Measurements from ENCODE around the gene SUPT3H.
"Not testable (repeated sequence)": the region's sequence is repeated elsewhere in the genome, so short reads cannot be mapped to it uniquely, and the experiment has no call there.

The SUPT3H gene

DNA sequence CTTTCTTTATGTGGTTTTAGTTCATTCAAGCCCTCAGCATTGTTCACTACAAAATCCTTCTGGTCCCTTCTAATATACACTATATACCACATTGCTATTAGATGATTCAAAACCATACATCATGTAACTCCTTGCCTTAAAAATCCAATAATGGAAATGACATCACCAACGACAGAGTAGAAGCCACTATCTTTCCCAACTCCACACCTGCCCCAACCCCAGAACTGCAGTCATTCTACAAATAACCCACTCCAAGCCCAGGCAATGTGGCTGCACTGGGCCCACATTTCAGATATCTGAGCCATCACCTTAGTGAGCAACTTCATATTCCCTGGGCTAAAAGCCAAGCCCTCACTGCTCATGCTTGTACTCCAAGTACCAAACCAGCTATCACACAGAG lies 72.2 kb downstream of the SUPT3H start:
- Mint-ChIP-seq H3K27me3 (no peaks in the 10 kb centered on the region), H3K4me1 (peaks cover 31% of the 10 kb centered on the region), H3K36me3 (peaks cover 9% of the 10 kb centered on the region), H3K9me3 (no peaks in the 10 kb centered on the region), H3K27ac (no peak overlapping the region), H3K4me3 (no peak overlapping the region)

GRCh38 chr6:45302832-45303231 lies 74.9 kb downstream of the SUPT3H start:
- Mint-ChIP-seq H3K9me3 (no peaks in the 10 kb centered on the region), H3K4me3 (no peak overlapping the region), H3K4me1 (peaks cover 12% of the 10 kb centered on the region), H3K36me3 (peaks cover 5% of the 10 kb centered on the region), H3K27me3 (no peaks in the 10 kb centered on the region), H3K27ac (no peak overlapping the region)

GRCh38 chr6:45301348-45302142 lies 76.2 kb downstream of the SUPT3H start:
- Mint-ChIP-seq H3K4me3 (no peak overlapping the region), H3K36me3 (peaks cover 5% of the 10 kb centered on the region), H3K4me1 (peaks cover 9% of the 10 kb centered on the region), H3K27me3 (no peaks in the 10 kb centered on the region), H3K27ac (no peak overlapping the region), H3K9me3 (no peaks in the 10 kb centered on the region)

DNA sequence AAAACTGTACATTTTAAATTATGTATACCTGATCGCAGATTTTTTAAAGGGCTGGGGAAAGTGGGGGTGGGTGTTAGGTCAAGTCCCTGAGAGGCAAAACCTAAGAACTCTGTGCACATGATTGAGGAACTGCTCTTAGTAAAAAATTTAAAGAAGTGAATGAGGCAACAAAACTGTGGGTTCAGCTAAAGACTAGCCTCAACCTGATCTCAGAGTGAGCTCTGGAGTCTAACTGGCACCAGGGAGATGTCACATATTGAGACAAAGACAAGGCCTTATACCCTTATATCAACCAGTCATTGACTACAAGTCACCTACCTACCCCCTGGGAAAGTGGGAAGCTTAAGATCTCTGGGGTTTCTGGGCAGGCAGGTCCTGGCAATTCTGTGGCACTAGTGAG lies 77.0 kb downstream of the SUPT3H start:
- Mint-ChIP-seq H3K4me1 (peaks cover 9% of the 10 kb centered on the region), H3K27ac (no peak overlapping the region), H3K36me3 (peaks cover 4% of the 10 kb centered on the region), H3K27me3 (no peaks in the 10 kb centered on the region), H3K4me3 (no peak overlapping the region), H3K9me3 (no peaks in the 10 kb centered on the region)

GRCh38 chr6:45299096-45299581 lies 78.6 kb downstream of the SUPT3H start:
- no peak overlapping the region for H3K27ac Mint-ChIP-seq
- H3K9me3 Mint-ChIP-seq: no peaks in the 10 kb centered on the region
- no peak overlapping the region for H3K4me3 Mint-ChIP-seq
- H3K36me3 Mint-ChIP-seq: peaks cover 4% of the 10 kb centered on the region
- H3K27me3 Mint-ChIP-seq: no peaks in the 10 kb centered on the region
- peaks cover 13% of the 10 kb centered on the region for H3K4me1 Mint-ChIP-seq

DNA sequence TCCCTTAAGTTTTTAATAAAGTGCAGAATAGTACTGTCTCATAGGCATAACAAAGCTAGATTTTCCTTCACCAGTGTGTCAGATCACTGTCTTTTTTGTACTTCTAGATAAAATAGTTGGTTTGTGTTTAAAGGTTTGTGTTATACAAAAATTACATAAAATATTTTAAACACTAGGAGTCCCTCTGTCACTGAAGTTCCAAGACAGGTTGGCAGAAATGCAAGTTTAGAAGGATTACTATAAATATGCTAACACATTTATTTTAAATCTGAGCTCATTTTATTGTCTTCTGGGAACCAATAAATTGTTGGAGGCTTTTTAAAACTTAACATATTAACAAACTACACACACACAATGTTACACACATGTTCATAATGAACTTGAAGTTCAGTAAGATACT lies 80.4 kb downstream of the SUPT3H start:
- no peaks in the 10 kb centered on the region for H3K27me3 Mint-ChIP-seq
- no peak overlapping the region for H3K27ac Mint-ChIP-seq
- no peaks in the 10 kb centered on the region for H3K9me3 Mint-ChIP-seq
- peaks cover 31% of the 10 kb centered on the region for H3K4me1 Mint-ChIP-seq
- H3K36me3 Mint-ChIP-seq: peaks cover 2% of the 10 kb centered on the region
- H3K4me3 Mint-ChIP-seq: no peak overlapping the region

GRCh38 chr6:45294065-45294701 lies 83.6 kb downstream of the SUPT3H start:
- H3K27me3 Mint-ChIP-seq, H3K27ac Mint-ChIP-seq: not testable (repeated sequence)

GRCh38 chr6:45293306-45293705 lies 84.4 kb downstream of the SUPT3H start:
- no peaks in the 10 kb centered on the region for H3K9me3 Mint-ChIP-seq
- H3K27ac Mint-ChIP-seq: peak overlapping the region; percentile 27
- peaks cover 31% of the 10 kb centered on the region for H3K4me1 Mint-ChIP-seq
- no peaks in the 10 kb centered on the region for H3K27me3 Mint-ChIP-seq
- peak overlapping the region; percentile 23 for H3K4me3 Mint-ChIP-seq
- peaks cover 7% of the 10 kb centered on the region for H3K36me3 Mint-ChIP-seq

More at GRCh38 chr6:45294065-45294701, 83.6 kb downstream of the SUPT3H start:
- peaks cover 31% of the 10 kb centered on the region for H3K4me1 Mint-ChIP-seq
- not testable (repeated sequence) for H3K4me3 Mint-ChIP-seq, H3K36me3 Mint-ChIP-seq, H3K9me3 Mint-ChIP-seq

GRCh38 chr6:45289751-45290514 lies 87.8 kb downstream of the SUPT3H start:
- Mint-ChIP-seq H3K27me3 (no peaks in the 10 kb centered on the region), H3K4me3 (no peak overlapping the region), H3K4me1 (peaks cover 31% of the 10 kb centered on the region), H3K27ac (no peak overlapping the region), H3K36me3 (peaks cover 5% of the 10 kb centered on the region), H3K9me3 (no peaks in the 10 kb centered on the region)

DNA sequence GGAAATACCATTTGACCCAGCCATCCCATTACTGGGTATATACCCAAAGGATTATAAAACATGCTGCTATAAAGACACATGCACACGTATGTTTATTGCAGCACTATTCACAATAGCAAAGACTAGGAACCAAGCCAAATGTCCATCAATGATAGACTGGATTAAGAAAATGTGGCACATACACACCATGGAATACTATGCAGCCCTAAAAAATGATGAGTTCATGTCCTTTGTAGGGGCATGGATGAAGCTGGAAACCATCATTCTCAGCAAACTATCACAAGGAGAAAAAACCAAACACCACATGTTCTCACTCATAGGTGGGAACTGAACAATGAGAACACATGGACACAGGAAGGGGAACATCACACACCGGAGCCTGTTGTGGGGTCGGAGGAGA lies 91.0 kb downstream of the SUPT3H start:
- H3K9me3 Mint-ChIP-seq, H3K4me3 Mint-ChIP-seq, H3K27ac Mint-ChIP-seq, H3K27me3 Mint-ChIP-seq, H3K4me1 Mint-ChIP-seq: not testable (repeated sequence)
- peaks cover 13% of the 10 kb centered on the region for H3K36me3 Mint-ChIP-seq

- peaks cover 8% of the 10 kb centered on the region for H3K9me3 Mint-ChIP-seq
- no peak overlapping the region for H3K27ac Mint-ChIP-seq
- peaks cover 7% of the 10 kb centered on the region for H3K4me1 Mint-ChIP-seq
- H3K36me3 Mint-ChIP-seq: peaks cover 21% of the 10 kb centered on the region
- no peaks in the 10 kb centered on the region for H3K27me3 Mint-ChIP-seq
- no peak overlapping the region for H3K4me3 Mint-ChIP-seq
Measured at GRCh38 chr6:45278367-45278766, 99.4 kb downstream of the SUPT3H start.

DNA sequence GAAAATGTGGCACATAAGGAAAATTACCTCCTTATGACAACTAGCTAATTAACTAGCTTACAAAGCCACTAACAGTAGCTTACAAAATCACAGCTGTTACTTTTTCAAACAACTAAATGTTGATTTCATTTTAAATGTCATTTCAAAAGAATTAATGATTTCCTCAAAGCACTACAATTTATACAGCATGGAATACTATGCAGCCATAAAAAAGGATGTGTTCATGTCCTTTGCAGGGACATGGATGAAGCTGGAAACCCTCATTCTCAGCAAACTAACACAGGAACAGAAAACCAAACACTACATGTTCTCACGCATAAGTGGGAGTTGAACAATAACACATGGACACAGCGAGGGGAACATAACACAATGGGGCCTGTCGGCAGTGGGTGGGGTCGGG lies 100.0 kb downstream of the SUPT3H start:
- not testable (repeated sequence) for H3K4me1 Mint-ChIP-seq, H3K27ac Mint-ChIP-seq, H3K27me3 Mint-ChIP-seq, H3K9me3 Mint-ChIP-seq, H3K4me3 Mint-ChIP-seq
- H3K36me3 Mint-ChIP-seq: peaks cover 24% of the 10 kb centered on the region

GRCh38 chr6:45275358-45275757 lies 102.4 kb downstream of the SUPT3H start:
- H3K9me3 Mint-ChIP-seq: peaks cover 8% of the 10 kb centered on the region
- no peak overlapping the region for H3K27ac Mint-ChIP-seq
- H3K36me3 Mint-ChIP-seq: peaks cover 21% of the 10 kb centered on the region

GRCh38 chr6:45272626-45273025 lies 105.1 kb downstream of the SUPT3H start:
- Mint-ChIP-seq H3K9me3 (no peaks in the 10 kb centered on the region), H3K36me3 (peaks cover 14% of the 10 kb centered on the region), H3K4me1 (peaks cover 13% of the 10 kb centered on the region), H3K4me3 (no peak overlapping the region), H3K27me3 (no peaks in the 10 kb centered on the region), H3K27ac (no peak overlapping the region)

More at GRCh38 chr6:45275358-45275757, 102.4 kb downstream of the SUPT3H start:
- no peak overlapping the region for H3K4me3 Mint-ChIP-seq
- peaks cover 13% of the 10 kb centered on the region for H3K4me1 Mint-ChIP-seq
- H3K27me3 Mint-ChIP-seq: no peaks in the 10 kb centered on the region

GRCh38 chr6:45265246-45265645 lies 112.5 kb downstream of the SUPT3H start:
- H3K4me1 Mint-ChIP-seq: peaks cover 10% of the 10 kb centered on the region
- H3K4me3 Mint-ChIP-seq: no peak overlapping the region
- H3K27ac Mint-ChIP-seq: no peak overlapping the region
- H3K36me3 Mint-ChIP-seq: peaks cover 3% of the 10 kb centered on the region
- no peaks in the 10 kb centered on the region for H3K27me3 Mint-ChIP-seq
- no peaks in the 10 kb centered on the region for H3K9me3 Mint-ChIP-seq

- Mint-ChIP-seq H3K9me3 (no peaks in the 10 kb centered on the region), H3K27me3 (no peaks in the 10 kb centered on the region), H3K4me1 (peaks cover 10% of the 10 kb centered on the region), H3K27ac (no peak overlapping the region), H3K4me3 (no peak overlapping the region), H3K36me3 (peaks cover 3% of the 10 kb centered on the region)
Measured at GRCh38 chr6:45260696-45261095, 117.0 kb downstream of the SUPT3H start.

All from activated naive CD4-positive, alpha-beta T cell treated with anti-CD3 and anti-CD28 coated beads, Interleukin-2, amount 50 U/mL, for 24 hours (primary cell).